NCI-H2227 (cell line): ENCODE measurements around the gene LZTR1.
"Not testable (repeated sequence)": the region's sequence is repeated elsewhere in the genome, so short reads cannot be mapped to it uniquely, and the experiment has no call there.

Source experiments
- DNase-seq: peaks from one replicate; lab custom pipeline; 2025; ENCODE audit not compliant: unreplicated experiment; lab: John Stamatoyannopoulos, UW

Gene LZTR1

DNA sequence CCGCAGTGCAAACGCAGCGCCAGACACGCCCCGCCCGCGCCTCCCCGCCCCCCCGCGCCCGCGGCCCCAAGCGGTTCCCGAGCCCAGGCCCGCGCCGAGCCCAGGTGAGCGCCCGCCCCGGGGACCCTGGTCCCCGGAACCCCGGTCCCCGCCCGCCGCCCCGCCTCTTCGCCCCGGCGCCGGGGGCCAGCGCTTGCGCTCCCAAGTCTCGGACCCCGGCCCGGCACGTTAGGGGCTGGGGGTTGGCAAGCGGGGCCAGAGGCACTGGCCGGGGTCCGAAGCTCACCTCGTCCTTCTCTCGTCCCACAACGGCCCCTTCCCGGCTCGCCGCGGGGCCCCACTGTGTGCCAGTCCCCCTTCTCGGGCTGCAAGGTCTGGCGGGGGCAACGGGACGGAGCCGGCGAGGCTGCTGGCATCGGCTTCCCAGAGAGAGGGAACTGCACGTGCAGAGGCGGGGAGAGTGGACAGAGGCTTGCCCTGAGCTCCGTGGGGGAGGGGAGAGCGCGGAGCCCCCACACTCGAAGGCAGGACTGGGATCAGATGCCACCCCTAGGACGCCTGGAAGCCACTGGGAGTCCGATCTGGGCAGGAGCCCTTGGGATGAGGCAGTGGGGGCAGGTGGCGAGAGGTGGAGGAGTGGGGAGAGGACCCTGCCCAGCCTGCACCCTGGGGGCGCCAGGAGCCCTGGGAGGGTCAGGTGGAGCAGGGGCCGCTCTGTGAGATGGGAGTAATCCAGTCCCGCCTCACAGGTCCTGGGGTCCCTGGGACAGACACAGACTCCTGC lies 16.8 kb upstream of the LZTR1 start:
- peak; percentile 26 for DNase-seq

GRCh38 chr22:20965888-20966855 lies 15.9 kb upstream of the LZTR1 start:
- no peak for DNase-seq

- no peak for DNase-seq
Measured at GRCh38 chr22:20966883-20967696, 15.0 kb upstream of the LZTR1 start, which contains the start of gene AIFM3. AIFM3 (plus strand) TSS chr22:20967255; CDS start chr22:20967945, 690 bp downstream.

DNA sequence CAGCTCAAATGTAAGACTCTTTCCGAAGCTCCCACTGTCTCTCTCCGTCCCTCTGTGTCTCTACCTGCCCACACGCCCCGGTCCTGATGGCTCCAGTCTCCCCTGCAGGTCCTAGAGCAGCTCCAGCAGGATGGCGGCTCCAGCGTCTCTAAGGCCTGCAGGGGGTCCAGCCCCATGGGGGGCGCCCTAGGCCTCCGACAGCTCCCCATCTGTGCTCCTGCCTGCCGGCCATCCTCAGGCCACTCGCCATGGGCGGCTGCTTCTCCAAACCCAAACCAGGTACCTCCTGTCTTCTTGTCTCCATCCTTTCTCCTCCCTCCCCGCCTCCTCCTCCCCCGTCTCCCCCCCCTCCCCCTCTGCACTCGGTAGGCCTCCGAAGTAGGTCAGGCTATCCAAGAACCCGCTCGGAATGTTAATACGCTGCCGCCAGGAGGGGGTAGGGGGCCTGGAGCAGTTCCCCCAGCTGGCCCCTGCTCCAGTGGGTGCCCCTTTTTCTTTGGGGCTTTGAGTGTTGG lies 14.3 kb upstream of the LZTR1 start:
- DNase-seq, result no peak

GRCh38 chr22:20968281-20968977 lies 13.7 kb upstream of the LZTR1 start:
- DNase-seq, result no peak

DNA sequence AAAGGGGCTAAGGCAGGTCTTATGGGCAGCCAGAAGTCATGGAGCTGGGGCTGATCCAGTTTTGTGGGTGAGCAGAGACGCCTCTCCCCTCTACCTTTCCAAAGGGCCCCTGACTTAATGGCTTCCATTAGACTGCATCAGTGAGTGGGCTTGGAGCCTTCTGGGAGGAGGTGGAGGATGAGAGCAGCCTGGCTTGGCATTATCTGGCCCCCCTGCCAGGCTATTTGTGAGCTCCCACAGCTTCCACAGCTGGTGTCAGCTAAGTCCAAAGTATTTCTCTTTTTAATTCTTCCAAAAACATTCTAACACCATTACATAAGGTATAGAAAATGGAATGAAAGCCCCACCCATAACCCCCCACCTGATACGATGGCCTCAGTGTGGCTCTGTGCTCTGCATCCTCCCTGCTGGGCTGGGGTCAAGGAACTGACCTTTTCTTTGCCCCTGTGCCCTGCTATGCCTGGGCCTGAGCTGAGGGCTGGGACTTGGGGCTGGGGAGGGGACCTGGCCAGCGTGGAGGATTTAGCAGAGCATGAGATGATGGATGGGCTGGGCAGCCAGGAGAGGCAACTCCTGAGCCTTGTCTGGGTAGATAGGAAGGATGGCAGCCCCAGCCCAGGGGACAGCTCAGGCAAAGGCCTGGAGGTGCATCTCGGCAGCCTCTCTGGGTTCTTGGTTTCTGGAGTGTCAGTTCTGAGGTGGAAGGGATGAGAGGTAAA lies 11.0 kb upstream of the LZTR1 start:
- no peak for DNase-seq

GRCh38 chr22:20972014-20972694 lies 9.9 kb upstream of the LZTR1 start:
- DNase-seq, result not testable (repeated sequence)

GRCh38 chr22:20972933-20973577 lies 9.0 kb upstream of the LZTR1 start:
- no peak for DNase-seq

GRCh38 chr22:20973634-20974286 lies 8.3 kb upstream of the LZTR1 start:
- no peak for DNase-seq

DNA sequence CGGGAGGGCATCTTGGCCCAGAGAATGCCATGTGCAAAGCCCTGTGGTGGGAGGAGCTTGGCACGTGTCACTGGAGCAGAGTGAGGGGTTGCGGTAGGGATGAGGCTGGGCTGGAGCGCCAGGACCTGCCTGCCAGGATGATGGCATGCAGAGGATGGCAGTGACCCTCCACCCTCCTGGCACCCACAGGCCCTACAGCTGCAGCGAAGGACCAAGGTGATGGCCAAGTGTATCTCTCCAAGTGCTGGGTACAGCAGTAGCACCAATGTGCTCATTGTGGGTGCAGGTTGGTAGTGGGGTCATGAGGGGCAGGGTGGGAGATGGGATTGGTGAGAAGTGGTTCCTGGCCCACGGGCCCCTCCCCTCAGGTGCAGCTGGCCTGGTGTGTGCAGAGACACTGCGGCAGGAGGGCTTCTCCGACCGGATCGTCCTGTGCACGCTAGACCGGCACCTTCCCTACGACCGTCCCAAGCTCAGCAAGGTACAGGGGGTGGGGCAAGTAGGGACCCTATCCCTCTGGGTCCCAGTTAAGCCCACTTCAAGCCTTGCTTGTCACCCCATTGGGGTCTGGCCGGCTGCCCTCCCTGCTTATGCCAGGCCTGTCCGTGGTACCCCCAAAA lies 7.7 kb upstream of the LZTR1 start:
- no peak for DNase-seq

GRCh38 chr22:20975541-20976290 lies 6.4 kb upstream of the LZTR1 start:
- no peak for DNase-seq

GRCh38 chr22:20976291-20976877 lies 5.7 kb upstream of the LZTR1 start:
- DNase-seq, result no peak

DNA sequence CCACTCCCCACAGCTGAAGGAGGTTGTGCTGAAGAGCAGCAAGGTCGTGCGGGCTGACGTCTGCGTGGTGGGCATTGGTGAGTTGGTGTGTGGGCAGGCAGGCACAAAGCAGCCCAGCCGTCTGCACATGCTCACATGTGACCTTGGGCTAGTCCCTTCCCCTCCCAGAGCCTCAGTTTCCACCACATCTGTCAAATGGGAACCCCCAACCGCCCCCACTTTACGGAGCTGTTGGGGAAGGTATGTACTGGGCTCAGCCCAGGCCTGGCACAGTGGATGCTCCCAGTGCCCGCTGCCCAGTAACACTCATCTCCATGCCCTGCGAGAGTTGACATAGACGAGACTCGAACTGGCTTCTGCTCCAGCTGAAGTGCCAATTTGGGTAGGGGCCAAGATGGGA lies 5.1 kb upstream of the LZTR1 start:
- DNase-seq, result no peak

- no peak for DNase-seq
Measured at GRCh38 chr22:20977516-20978170, 4.5 kb upstream of the LZTR1 start.

GRCh38 chr22:20978419-20978818 lies 3.7 kb upstream of the LZTR1 start:
- DNase-seq, result no peak

DNA sequence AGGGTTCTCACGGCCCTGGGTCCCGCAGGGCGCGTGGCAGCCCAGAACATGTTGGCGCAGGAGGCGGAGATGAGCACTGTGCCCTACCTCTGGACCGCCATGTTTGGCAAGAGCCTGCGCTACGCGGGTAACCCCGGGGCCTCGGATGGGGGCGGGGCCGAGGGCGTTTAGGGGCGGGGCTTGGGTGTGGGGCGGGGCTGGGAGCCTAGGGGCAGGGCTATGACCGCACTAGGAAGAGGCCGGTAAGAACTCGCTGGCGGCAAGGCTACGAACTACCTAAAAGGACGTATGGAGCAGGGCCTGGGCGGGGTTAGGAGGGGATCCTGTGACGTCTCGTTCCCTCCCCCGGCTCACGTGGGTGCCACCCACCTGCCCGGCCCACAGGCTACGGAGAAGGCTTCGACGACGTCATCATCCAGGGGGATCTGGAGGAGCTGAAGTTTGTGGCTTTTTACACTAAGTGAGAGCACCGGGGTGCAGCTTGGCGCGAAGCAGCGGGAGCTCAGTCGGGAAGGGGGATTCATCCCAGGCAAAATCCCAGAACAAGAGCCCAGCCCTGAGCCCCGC lies 2.8 kb upstream of the LZTR1 start:
- no peak for DNase-seq
